Stimulated activated CD4-positive, alpha-beta T cell treated with anti-CD3 and anti-CD28 coated beads, Interleukin-15, amount 100 ng/mL, for 1 hour (primary cell): ENCODE measurements around the gene FUT4.
"Not testable (repeated sequence)": the region's sequence is repeated elsewhere in the genome, so short reads cannot be mapped to it uniquely, and the experiment has no call there.

Experiments used
- DNase-seq, 2 donors: peaks; one replicate each; pipeline ENCODE4 v3.0.0-alpha.2; 2020; ENCODE audit warnings: low read depth in 1 of 2, low spot score in 1 of 2

The FUT4 gene

DNA sequence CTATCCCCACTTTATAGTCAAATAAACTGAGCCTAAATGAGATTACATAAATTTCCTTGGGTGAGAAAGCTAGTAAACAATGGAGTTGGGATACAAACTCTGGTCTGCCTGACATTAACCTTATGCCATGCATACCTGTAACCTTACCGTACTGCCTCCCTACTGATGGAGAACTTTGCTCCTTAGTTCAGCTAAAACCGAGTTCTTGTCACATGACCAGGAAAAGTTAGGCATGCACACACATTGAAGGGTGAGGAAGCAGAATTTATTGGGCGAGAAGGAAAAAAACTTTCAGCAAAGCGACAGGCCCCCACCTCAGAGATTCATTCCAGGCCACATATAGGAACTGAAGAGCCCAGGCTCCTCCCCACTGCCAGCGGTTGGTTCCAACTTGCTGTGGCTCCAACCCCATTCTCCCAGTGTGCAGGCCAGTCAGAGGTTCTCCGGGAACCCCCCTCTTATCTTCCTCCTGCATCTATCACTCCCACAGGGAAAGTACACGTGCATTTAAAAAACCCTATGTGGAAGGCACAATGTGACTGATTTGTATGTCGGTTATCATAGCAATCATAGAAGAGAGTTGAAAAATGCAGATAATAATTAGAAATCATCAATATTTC is 20.2 kb downstream of the FUT4 start:
- DNase-seq = no peak

GRCh38 chr11:94567181-94567670 is 23.5 kb downstream of the FUT4 start, which contains the start of gene PIWIL4:
TSS of gene PIWIL4 (plus strand) at chr11:94567368. CDS start at chr11:94567519, 151 bp downstream.
- no peak for DNase-seq

DNA sequence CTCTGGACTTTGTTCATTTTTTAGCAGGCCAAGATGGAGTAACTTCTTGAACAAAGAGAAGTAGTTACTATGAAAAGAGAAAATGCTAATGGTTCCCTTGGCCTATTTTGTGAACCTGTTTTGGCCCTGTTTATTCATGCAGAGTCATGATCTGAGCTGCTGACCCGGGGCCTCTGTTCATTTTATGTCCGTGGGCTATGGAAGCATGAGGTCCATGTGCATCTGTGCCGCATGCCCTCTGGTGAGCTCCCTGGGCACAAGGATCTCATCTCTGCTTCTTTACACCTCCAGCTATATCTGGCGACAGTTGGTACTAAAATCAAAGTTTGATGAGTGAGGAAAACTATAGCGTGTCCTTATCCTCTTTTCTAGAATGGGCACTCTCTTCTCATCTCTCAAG is 24.5 kb downstream of the FUT4 start:
- no peak for DNase-seq

DNA sequence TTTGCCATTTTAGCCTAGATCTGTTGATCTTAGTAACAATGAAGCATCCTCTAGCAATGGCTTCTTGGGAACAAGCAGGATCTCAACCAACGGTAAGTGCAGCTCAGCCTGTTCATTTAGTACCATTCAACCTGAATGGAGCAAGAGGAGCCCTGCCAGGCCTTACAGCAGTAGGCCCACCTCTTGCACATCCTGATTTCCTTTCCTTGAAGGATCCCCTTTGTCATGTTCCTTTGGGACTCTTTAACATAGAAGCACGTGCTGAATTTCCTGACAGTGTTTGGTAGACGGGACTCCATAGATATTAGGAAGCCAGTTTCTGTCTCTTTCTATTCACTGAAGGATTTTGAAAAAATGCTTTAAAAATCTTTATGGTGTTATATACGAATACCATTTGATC is 25.0 kb downstream of the FUT4 start:
- DNase-seq = no peak

- not testable (repeated sequence) for DNase-seq
These were observed 29.3 kb downstream of the FUT4 start for GRCh38 chr11:94572975-94573374.

DNA sequence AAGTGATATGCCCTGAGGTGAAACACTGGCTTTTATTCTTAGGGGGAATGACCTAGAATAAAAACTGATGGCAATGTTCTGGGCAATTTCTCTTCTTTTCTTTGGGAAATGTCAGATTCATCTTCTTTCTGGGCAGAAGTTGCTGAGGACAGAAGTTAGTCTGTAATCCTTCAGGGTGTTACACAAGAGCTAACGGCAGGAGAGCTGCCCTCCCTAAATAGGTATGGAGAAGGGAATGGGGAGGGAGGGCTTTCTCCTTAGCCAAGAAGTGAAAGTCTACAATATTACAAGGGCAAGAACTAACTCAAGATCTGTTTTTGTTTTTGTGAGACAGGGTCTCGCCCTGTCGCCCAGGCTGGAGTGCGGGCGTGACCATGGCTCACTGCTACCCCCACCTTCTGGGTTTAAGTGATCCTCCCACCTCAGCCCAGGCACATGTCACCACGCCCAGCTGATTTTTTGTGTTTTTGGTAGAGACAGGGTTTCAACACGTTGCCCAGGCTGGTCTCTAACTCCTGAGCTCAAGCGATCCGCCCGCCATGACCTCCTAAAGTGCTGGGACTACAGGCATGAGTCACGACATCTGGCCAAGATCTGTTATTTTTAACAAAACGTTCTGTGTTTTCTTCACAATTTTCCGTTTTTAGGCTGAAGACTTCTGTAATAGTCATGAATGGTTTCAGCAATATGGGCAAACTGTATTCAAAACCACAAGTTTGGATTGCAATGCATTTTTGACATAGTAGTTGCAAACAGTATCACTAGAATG is 30.7 kb downstream of the FUT4 start:
- no peak for DNase-seq

DNA sequence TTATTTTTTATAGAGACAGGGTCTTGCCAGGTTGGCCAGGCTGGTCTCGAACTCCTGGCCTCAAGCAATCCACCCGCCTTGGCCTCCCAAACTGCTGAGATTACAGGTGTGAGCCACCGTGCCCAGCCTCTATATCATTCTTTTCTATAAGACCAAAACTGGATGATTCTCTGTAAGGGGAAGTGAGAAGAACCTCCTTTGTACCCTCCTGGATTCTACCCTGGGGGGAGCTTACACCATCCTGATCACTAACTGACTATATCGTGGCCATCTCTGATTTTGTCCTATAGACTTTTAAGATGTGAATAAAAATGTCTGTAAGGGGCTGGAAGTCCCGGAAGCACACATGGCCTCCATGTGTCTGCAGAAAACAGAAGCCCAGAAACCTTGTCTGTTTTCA is 32.6 kb downstream of the FUT4 start:
- DNase-seq = no peak

DNA sequence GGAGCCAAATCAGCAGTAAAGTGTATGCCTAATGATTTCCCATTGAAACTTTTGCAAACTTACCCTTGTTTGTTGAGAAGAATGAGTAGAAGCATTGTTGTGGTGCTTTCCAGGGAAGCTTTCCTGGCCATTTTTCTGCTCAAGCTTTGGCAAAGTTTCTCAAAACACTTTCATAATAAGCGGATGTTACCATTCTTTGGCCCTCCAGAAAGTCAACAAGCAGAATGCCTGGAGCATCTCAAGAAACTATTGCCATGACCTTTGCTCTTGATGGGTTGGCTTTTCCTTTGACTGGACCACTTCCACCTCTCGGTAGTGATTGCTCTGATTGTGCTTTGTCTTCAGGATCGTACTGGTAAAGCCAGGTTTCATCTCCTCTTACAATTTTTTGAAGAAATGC is 34.1 kb downstream of the FUT4 start:
- no peak for DNase-seq

- DNase-seq = no peak
These were observed 38.2 kb downstream of the FUT4 start for GRCh38 chr11:94581926-94582325.

- no peak for DNase-seq
These were observed 39.6 kb downstream of the FUT4 start for GRCh38 chr11:94583213-94583865.

DNA sequence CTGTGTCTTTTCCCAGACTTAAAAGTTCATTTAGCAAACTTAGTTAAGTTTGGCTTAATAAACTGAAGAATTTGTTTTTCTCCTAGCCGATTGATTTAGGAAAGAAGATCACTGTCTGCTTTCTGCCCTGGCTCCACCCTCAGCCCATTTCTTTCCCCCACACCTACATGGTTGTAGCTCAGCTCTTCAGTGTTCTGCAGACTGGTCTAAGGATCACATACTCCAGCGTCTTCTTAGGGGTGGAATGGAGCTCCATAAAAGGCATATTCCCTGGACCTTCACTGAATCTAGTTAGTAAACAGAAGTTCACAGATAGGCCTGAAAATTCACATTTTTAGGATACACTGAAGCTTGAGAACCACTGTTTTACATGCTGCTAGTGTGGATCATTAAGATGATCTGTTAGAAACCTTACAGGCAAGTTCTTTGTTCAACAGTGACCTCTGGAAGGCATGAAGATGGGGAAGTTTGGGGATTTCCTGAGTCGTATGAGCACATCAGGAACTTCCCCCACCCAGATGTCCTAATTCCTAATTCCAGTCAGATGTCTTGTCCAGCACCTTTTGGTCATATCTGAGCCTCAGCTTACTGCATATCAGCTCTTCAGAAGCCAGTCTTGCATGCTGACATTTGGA is 40.3 kb downstream of the FUT4 start:
- DNase-seq = no peak

- DNase-seq = no peak
These were observed 41.3 kb downstream of the FUT4 start for GRCh38 chr11:94584978-94585377.

- no peak for DNase-seq
These were observed 41.7 kb downstream of the FUT4 start for GRCh38 chr11:94585399-94585798.

DNA sequence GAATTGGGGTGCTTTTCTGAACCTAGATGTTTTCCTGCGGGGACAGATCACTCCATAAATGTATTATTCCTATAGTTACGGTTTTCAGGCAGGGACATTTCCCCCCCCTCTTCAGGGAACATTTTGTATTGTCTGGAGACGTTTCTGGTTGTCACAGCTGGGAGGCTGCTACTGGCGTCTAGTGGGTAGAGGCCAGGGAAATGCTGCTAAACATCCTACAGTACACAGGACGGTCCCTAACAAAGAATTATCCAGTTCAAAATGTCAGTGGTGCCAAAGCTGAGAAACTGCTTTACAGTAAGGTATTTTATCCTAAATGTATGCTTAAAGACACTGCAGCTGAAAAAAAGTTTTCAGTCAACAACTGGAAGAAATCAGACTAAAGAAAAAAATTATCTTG is 42.8 kb downstream of the FUT4 start:
- no peak for DNase-seq

DNA sequence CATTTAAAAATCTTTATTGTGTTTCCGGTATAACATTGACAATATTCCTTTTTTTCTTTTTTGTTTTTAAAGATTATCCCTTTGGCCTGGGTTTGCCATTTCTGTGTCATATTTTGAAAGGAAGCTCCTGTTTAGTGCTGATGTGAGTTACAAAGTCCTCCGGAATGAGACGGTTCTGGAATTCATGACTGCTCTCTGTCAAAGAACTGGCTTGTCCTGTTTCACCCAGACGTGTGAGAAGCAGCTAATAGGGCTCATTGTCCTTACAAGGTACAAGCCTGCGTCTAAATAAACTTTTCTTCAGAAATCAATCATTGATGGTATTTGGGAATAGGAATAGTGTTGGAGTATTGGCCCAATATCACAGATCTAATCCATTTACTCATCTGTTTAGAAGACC is 43.3 kb downstream of the FUT4 start:
- no peak for DNase-seq

GRCh38 chr11:94588366-94588942 is 44.7 kb downstream of the FUT4 start:
- no peak for DNase-seq

DNA sequence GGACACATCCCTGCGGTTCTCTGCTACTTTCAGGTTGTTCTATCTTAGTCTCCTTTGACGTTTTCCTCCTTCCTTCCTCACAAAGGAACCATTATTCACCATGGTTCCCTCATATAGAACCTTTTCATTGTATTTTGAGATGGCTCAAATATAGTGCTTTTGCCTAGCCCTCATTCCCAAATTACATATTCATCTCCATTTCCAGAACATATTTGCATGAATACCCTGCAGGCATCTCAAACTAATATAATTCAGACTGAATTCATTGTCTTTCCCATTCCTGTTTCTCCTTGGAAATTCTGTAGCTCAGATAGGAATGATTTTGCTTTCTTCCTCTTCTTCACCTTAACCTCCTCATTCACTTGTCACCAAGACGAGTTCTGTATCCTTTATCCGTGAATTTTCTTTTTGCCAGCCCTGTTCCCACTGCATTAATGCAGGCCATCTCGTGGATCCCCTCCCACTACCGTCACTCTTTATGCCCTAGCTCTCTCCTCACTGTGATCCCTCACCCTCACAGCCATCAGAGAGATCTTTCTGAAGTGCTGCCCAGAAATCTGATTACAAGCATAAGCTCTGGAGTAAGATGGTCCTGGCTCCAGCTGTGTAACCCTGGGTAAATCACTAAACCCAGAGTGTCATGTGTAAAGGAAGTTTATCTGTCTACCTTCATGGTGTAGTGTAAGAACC is 46.8 kb downstream of the FUT4 start:
- DNase-seq = no peak

DNA sequence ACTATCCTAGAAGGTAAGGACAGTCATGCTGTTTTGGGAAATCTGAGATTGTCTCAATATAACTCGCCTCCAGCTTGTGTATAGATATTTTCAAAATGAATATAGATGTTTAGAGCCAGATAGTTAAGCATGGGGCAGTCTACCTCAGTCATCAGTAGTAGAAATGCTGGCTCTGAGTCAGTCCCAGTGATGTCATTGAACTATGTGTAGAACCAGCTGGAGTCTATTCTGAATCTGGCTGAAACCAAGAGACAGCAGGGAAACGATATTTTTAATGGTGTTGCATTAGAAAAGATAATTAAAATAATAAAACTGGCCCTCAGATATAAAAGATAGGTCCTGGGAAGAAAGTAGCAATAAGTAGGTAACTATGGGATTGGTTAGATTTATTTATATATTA is 49.3 kb downstream of the FUT4 start:
- DNase-seq = no peak

DNA sequence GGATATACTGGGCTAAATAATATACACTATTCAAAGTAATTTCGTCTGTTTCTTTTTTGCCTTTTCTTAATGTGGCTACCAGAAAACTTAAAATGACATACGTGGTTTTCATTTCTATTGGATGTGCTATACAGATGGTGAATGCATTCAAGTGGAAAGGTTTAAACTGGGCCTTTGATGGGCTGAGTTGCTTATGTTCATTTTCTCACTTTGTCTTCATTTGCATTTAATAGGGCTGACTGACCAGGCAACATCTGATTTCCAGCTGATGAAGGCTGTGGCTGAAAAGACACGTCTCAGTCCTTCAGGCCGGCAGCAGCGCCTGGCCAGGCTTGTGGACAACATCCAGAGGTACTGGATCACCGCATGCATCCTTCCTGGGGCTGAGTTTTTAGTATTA is 51.4 kb downstream of the FUT4 start:
- DNase-seq = no peak

DNA sequence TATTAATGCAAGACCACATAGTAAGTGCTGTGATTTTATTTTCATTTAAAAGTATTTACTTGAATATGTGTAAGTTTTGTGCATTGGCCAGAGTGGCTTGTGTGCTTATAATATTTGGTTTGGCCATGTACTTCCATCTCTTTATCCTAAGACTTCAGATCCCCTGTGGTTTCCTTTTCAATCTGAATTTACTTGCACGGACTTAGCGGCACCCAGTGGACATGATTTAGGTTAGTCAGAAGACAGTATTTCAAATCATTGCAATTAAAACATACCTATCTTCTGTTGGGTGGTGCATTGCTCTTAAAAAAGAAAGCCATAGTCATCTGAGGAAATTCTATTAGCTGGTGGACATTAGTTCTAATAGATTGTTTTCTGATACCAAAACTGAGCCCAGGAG is 54.2 kb downstream of the FUT4 start:
- DNase-seq = no peak
